ENCODE measurements around the gene APBB1. TPM values are rescaled to one million over a fixed set of nuclear protein-coding genes. Genes with fewer than 3 reads are reported as not detected.

APBB1 gene
- total RNA-seq: 10 to 100 TPM; 19.7 to 23.4 (median 20.2) TPM

DNA sequence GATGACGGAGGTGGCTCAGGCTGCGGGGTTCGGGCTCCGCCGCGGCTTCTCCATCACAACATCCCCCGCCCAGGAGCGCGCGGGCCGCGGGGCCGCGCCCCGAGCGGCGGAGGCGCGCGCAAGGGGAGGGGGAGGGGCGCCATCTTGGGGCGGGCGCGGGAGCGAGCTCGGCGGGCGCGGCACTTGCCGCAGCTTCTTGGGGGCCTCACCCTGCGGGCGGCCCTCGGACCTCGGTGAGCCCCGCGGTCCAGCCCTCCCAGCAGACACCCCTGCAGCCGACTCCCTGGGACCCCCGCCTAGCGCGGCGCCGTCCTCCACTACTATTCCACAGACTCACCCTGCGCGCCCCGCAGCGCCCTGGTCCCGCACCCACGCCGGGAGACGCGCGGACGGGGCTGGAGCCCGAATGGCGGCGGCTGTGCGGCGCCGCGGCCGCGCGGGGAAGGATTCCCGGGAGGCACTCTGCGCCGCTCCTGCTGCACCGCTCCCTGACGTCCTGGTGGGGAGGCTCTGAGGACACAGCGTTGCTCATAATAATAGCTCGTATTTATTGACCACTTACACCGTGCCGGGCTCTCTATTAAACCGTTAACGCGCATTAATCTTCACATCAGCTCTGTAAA, at the start of gene APBB1:
Gene APBB1, minus strand, starts transcription at position 86 of the 623 bp plus-strand sequence. CDS start 7,747 bp downstream, outside the sequence.
- intact Hi-C loops (cut with DNase I; ENCODE audit: low total_unique reads): no loop called here
- H3K4me3 ChIP-seq (ENCODE audit: low read depth, poor library complexity, severe bottlenecking): peak within 1 kb of the TSS; percentile 72
- DNase-seq (ENCODE audit: low spot score in 2 of 2): peak in 1 of 2 donors; percentile 90
- 0 to 3% methylated on average over 32 to 33 of the region's 75 CpGs for WGBS, 2 donors
- TF ChIP-seq POLR2A (IDR thresholded peaks at IDR 0.05): no peak
- TF ChIP-seq, protein P1, sequence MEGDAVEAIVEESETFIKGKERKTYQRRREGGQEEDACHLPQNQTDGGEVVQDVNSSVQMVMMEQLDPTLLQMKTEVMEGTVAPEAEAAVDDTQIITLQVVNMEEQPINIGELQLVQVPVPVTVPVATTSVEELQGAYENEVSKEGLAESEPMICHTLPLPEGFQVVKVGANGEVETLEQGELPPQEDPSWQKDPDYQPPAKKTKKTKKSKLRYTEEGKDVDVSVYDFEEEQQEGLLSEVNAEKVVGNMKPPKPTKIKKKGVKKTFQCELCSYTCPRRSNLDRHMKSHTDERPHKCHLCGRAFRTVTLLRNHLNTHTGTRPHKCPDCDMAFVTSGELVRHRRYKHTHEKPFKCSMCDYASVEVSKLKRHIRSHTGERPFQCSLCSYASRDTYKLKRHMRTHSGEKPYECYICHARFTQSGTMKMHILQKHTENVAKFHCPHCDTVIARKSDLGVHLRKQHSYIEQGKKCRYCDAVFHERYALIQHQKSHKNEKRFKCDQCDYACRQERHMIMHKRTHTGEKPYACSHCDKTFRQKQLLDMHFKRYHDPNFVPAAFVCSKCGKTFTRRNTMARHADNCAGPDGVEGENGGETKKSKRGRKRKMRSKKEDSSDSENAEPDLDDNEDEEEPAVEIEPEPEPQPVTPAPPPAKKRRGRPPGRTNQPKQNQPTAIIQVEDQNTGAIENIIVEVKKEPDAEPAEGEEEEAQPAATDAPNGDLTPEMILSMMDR (IDR thresholded peaks at IDR 0.05): no peak

DNA sequence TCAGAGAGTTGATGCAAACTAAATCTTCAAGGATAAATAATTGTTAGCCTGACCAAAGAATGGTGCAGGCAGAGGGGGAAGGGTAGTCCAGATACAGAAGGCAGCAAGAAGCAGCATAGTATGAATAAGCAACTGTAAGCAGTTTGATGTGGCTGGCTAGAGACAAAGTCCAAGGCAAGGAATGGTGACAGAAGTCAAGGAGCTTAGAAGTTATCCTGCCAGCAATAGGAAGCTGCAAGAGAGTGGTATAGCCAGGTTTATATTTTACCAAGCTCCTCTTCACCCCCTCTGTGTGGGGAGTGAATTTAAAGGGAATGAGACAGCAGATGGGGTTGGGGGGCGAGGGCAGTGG, 40.2 kb upstream of the APBB1 start:
- intact Hi-C loops (cut with DNase I; ENCODE audit: low total_unique reads): no loop called here
- DNase-seq (ENCODE audit: low spot score in 2 of 2): no peak
- H3K4me3 ChIP-seq (ENCODE audit: low read depth, poor library complexity, severe bottlenecking): no peak overlapping the region
- TF ChIP-seq POLR2A (IDR thresholded peaks at IDR 0.05): no peak
- TF ChIP-seq, protein P1 (IDR thresholded peaks at IDR 0.05): no peak
- WGBS, 2 donors: 79 to 87% methylated on average over 1 of the region's 1 CpG

DNA sequence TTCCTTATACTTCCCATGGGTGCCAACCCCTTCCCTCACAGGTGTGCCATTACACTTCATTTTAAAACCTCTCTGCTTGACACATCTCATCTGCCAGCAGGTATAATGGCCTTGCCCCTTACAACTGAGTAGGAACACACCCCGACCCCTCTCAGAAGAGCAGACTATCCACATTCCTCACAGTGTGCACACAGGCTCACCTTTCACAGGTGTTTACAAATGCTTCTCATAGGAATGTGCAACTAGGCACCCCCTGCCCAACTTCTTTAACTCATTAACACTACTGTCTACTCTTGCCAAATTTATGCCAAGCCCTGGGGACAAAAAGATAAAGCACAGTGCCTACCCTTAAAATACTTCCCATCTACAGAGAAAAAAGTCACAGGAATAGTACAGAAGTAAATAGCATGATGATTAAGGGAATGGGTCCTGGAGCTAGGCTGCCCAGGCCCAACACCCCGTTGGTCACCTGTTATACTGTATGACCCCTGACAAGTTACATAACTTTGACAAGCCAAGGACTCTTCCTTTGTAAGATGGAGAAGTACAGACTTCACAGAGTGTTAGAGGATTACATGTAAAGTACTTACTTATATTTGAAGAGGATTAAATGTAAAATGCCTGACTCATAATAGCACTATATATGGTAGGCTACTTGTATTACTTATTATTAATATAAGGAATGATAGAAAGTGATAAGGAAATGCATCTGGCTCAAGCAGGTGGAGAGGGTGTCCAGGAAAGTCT, 39.6 kb upstream of the APBB1 start:
- no peak overlapping the region for H3K4me3 ChIP-seq (ENCODE audit: low read depth, poor library complexity, severe bottlenecking)
- intact Hi-C loops (cut with DNase I; ENCODE audit: low total_unique reads): no loop called here
- no peak for DNase-seq (ENCODE audit: low spot score in 2 of 2)
- TF ChIP-seq, protein P1 (IDR thresholded peaks at IDR 0.05): no peak
- no peak for TF ChIP-seq POLR2A (IDR thresholded peaks at IDR 0.05)
- 69 to 85% methylated on average over 2 of the region's 2 CpGs for WGBS, 2 donors

DNA sequence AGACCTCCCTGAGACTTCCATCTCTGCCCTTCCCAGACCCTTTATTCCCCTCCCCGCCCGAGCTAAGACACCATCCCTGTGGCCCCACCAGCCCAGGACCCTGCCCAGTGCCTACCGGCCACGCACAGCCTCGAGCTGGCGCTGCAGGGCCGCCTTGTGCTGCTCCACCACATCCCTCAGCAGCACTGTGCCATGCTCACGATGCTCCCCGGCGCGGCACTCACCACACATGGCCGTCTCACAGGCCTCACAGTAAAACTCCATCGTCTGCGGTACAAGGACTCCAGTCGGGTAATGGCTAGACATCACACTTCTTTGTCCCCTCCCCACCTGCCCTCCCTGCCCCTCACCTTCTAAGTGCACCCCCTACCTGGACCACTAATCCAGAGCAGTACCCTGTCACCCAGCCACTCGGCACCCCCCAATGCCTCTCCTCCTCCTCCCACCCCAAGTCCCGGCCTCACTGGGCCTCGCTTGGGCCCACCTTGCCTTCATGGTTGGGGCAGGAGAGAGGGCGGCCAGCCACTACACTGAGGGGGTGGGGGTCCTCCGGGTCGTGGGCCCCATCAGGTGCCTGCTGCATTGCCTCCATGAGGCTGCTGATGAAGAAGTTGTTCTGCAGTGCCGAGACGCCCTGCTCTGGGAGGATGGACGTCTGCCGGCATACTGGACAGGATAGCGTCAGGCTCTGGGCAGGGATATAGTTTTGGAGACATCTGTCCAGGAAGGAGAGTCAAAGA, 38.9 kb upstream of the APBB1 start:
- no peak for DNase-seq (ENCODE audit: low spot score in 2 of 2)
- intact Hi-C loops (cut with DNase I; ENCODE audit: low total_unique reads): no loop called here
- WGBS, 2 donors: 94 to 95% methylated on average over 23 to 26 of the region's 26 CpGs
- TF ChIP-seq, protein P1 (IDR thresholded peaks at IDR 0.05): no peak
- TF ChIP-seq POLR2A (IDR thresholded peaks at IDR 0.05): no peak
- no peak overlapping the region for H3K4me3 ChIP-seq (ENCODE audit: low read depth, poor library complexity, severe bottlenecking)

DNA sequence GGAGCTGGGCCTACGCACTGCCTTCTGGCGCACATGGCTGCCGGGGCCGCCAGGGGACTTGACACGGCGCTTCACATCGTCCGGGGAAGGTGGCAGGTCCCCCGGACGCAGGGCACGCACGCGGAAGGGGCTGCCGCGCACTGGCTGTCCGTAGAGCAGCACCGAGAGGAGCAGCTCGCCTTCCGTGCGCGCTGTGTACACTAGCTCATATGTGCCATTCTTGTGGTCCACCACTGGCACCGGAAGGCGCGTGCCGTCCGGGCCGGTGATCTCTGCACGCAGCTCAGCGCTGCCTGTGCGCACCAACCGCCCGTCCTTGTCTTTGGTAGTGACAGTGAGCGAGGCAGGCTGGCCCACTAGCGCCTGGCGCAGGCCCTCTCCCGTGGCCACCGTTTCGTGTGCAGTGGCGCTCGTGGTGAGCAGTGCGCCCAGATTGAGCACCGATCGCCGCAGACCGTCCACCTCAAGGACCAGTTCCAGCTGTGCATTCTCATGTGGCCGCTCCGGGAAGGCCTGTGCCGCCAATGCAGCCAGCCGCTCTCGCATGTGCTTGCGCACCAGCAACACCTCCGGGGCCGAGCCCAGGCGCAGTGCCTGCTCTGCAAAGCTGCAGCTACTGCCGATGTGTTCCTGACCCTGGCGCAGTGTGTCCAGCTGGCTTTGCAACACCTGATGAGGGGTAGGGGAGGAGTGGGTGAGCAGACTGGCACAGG, 37.6 kb upstream of the APBB1 start:
- intact Hi-C loops (cut with DNase I; ENCODE audit: low total_unique reads): no loop called here
- WGBS, 2 donors: 95% methylated on average over 43 to 54 of the region's 56 CpGs
- no peak for DNase-seq (ENCODE audit: low spot score in 2 of 2)
- TF ChIP-seq, protein P1 (IDR thresholded peaks at IDR 0.05): no peak
- no peak for TF ChIP-seq POLR2A (IDR thresholded peaks at IDR 0.05)
- no peak overlapping the region for H3K4me3 ChIP-seq (ENCODE audit: low read depth, poor library complexity, severe bottlenecking)

Data from lower leg skin (tissue), 4 donors.